ENCODE results near the gene CACNB2. TPM values are rescaled to one million over a fixed set of nuclear protein-coding genes. Genes with fewer than 3 reads are reported as not detected.
"Not testable (repeated sequence)": the region's sequence is repeated elsewhere in the genome, so short reads cannot be mapped to it uniquely, and the experiment has no call there.

The CACNB2 gene
- polyA plus RNA-seq, 2 of the 4 experiments (the other 2 are of a cell fraction) = not detected

DNA sequence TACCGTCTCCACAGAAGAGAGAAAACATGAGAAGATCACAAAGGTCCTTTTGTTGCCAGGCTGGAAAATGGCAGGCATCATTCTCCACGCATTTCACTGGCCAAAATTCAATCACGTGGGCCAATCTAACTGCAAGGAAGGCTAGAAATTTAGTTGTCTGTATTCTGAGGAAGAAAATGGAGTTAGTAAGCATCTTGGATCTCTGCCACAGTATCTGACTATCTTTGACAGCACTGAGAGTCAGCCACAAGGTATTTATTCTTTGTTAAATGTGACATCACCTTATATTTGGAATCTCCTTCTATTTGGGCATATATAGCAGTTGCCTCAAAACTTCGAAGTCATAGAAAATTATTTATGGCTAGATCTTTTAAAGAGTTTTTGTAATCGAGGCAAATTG is 297.3 kb downstream of the CACNB2 start:
- CTCF ChIA-PET = no interaction called here

DNA sequence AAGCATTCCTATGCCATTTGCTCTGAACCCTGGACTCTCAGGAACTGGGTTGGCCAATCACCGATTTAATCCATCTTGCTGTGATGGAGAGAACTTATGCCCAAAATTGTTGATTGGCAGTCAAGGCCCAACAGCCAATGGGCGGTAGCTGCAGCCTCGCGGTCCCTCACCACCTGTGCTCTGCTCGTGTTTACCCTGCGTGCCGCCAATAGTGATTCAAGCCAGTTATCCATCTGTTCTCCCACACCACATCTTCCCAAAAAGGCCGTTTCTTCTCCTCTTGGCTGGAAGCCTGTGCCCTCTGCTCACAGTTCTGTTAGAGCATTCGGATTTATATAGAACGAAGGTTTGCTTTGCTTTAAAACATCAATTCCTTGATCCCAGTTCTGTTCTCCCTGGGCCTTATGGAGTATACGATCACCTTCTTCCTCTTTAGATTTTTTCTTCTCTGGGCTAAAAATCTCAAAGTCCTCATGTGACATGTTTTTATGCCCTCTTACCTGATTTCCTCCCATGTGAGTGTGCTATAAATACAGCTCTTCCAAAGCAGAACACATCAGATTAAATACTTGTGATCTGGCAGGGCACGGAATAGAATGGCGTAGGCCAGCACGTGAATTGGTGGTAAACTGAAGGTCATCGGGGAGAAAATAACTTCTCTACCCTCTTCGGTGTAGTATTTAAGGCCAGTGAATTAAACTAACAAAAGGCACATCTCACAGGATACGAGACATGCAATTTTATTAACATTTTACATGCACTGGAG is 298.3 kb downstream of the CACNB2 start:
- whole genome bisulfite sequencing (ENCODE audit: missing lambda C conversion rate) = 67% methylated on average over 17 of the region's 17 CpGs
- POLR2A ChIA-PET = no interaction called here

More for the DNA sequence above, 297.3 kb downstream of the CACNB2 start:
- Histone ChIP-seq H3K27ac (no peak overlapping the region), H3K4me2 (no peak overlapping the region), H3K4me3 (no peak overlapping the region), H3K9me3 (no peaks in the 10 kb centered on the region), H3K4me1 (no peaks in the 10 kb centered on the region)
- ATAC-seq = no peak
- TF ChIP-seq, protein P1, sequence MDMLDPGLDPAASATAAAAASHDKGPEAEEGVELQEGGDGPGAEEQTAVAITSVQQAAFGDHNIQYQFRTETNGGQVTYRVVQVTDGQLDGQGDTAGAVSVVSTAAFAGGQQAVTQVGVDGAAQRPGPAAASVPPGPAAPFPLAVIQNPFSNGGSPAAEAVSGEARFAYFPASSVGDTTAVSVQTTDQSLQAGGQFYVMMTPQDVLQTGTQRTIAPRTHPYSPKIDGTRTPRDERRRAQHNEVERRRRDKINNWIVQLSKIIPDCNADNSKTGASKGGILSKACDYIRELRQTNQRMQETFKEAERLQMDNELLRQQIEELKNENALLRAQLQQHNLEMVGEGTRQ (IDR thresholded peaks at IDR 0.05) = 0 out of 2 replicates have a peak, but pooled peaks have one; percentile 11
- TF ChIP-seq NPAS2 (CRISPR knock-in tag; IDR thresholded peaks at IDR 0.05; ENCODE audit: borderline replicate concordance) (no peak), JUNB (IDR thresholded peaks at IDR 0.05) (no peak), HDAC2 (IDR thresholded peaks at IDR 0.05) (no peak)
- FAIRE-seq = no peak
- no peak for DNase-seq (ENCODE audit: low read depth in 1 of 2, low spot score in 1 of 2)
- WGBS (ENCODE audit: missing lambda C conversion rate) = 12% methylated on average over 5 of the region's 5 CpGs
- POLR2A ChIA-PET = no interaction called here

DNA sequence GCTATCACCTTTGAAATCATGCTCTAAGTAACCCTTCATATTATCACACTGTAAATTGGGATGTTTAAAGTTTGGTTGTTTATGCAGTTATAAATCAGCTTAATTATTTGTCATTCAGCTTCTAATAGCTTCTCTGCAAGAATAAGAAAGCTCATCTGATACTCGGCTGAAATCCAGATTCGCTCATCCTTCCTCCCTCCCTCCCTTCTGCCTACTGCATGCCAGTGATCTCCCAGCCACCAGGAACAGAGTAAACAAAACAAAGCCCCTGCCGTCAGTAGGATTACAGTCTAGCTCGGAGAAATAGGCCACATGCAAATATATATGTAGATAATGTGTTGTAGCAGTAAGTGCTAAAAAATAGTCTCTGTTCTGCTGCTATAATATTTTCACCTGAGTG is 299.4 kb downstream of the CACNB2 start:
- H3K4me2 ChIP-seq = no peak overlapping the region
- DNase-seq (ENCODE audit: low read depth in 1 of 2, low spot score in 1 of 2) = no peak
- 61% methylated on average over 4 of the region's 4 CpGs for WGBS (ENCODE audit: missing lambda C conversion rate)
- H3K4me1 ChIP-seq = no peaks in the 10 kb centered on the region
- H3K27ac ChIP-seq = no peak overlapping the region
- no peaks in the 10 kb centered on the region for H3K9me3 ChIP-seq
- TF ChIP-seq, protein P2, sequence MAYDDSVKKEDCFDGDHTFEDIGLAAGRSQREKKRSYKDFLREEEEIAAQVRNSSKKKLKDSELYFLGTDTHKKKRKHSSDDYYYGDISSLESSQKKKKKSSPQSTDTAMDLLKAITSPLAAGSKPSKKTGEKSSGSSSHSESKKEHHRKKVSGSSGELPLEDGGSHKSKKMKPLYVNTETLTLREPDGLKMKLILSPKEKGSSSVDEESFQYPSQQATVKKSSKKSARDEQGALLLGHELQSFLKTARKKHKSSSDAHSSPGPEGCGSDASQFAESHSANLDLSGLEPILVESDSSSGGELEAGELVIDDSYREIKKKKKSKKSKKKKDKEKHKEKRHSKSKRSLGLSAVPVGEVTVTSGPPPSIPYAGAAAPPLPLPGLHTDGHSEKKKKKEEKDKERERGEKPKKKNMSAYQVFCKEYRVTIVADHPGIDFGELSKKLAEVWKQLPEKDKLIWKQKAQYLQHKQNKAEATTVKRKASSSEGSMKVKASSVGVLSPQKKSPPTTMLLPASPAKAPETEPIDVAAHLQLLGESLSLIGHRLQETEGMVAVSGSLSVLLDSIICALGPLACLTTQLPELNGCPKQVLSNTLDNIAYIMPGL (CRISPR knock-in tag; IDR thresholded peaks at IDR 0.05; ENCODE audit: borderline replicate concordance) = no peak
- POLR2A ChIA-PET = no interaction called here
- no peak overlapping the region for H3K4me3 ChIP-seq
- no peak for ATAC-seq
- no peak for FAIRE-seq
- CTCF ChIA-PET = no interaction called here

More for the DNA sequence above, 298.3 kb downstream of the CACNB2 start:
- Histone ChIP-seq H3K4me2 (no peak overlapping the region), H3K27ac (no peak overlapping the region), H3K9me3 (no peaks in the 10 kb centered on the region), H3K4me3 (no peak overlapping the region), H3K4me1 (no peaks in the 10 kb centered on the region)
- TF ChIP-seq HOXB5 (CRISPR knock-in tag; IDR thresholded peaks at IDR 0.05) (no peak), POLR2AphosphoS2 (conservative IDR thresholded peaks at IDR 0.05; ENCODE audit: low read length) (no peak)
- ATAC-seq (no peak), FAIRE-seq (no peak), DNase-seq (ENCODE audit: low read depth in 1 of 2, low spot score in 1 of 2) (no peak)
- CTCF ChIA-PET = no interaction called here

DNA sequence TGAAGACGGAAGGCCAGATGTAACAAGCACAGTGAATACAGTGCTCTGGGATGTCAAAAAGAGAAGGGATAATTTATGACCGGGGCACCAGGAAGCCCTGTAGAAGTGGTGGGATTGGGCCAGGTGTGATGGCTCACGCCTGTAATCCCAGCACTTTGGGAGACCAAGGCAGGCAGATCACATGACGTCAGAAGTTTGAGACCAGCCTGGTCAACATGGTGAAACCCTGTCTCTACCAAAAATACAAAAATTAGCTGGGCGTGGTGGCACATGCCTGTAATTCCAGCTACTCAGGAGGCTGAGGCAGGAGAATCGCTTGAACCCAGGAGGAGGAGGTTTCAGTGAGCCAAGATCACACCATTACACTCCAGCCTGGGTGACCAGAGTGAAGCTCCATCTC is 305.4 kb downstream of the CACNB2 start:
- DNase-seq (ENCODE audit: low read depth in 1 of 2, low spot score in 1 of 2); H3K4me3 ChIP-seq; H3K4me1 ChIP-seq; H3K4me2 ChIP-seq; ATAC-seq; H3K27ac ChIP-seq; FAIRE-seq; H3K9me3 ChIP-seq; POLR2A ChIA-PET; CTCF ChIA-PET: not testable (repeated sequence)
- WGBS (ENCODE audit: missing lambda C conversion rate) = 34% methylated on average over 6 of the region's 6 CpGs

DNA sequence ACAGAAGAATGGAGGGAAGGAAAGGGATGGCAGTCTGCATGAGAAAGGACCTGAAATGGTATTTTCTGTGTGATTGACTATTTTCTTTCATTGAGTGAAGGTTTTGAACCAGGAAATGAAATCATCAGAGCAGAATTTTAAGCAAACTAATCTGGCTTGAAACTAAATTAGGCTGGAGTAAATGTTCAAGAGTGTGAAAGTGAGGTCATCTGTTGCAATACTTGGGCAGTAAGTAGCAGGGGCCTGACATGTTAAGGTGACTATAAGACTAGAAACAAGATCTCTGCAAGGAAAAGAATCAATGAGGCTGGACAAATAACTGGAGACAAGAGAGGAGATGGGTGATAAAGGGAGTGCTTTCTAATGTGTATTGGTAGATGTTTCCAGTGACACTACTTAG is 306.0 kb downstream of the CACNB2 start:
- FAIRE-seq (no peak), DNase-seq (ENCODE audit: low read depth in 1 of 2, low spot score in 1 of 2) (no peak), ATAC-seq (no peak)
- Histone ChIP-seq H3K9me3 (no peaks in the 10 kb centered on the region), H3K4me1 (no peaks in the 10 kb centered on the region), H3K27ac (no peak overlapping the region), H3K4me2 (no peak overlapping the region), H3K4me3 (no peak overlapping the region)
- ChIA-PET POLR2A (no interaction called here), CTCF (no interaction called here)
- no peak for TF ChIP-seq POLR2AphosphoS2 (conservative IDR thresholded peaks at IDR 0.05; ENCODE audit: low read length)
- TF ChIP-seq MYC (IDR thresholded peaks at IDR 0.05; ENCODE audit: borderline replicate concordance, low read length) = no peak
- no peak for TF ChIP-seq TP53 (CRISPR knock-in tag; IDR thresholded peaks at IDR 0.05)
- no peak for TF ChIP-seq HOXA7 (CRISPR knock-in tag; IDR thresholded peaks at IDR 0.05)
- no peak for TF ChIP-seq EHF (CRISPR knock-in tag; IDR thresholded peaks at IDR 0.05)

Data from A549 (cell line).